ENCODE data around the gene RIPK1.
"Not testable (repeated sequence)": the region's sequence is repeated elsewhere in the genome, so short reads cannot be mapped to it uniquely, and the experiment has no call there.

The RIPK1 gene

GRCh38 chr6:3078952-3079351, 10.7 kb downstream of the RIPK1 start:
- FAIRE-seq: not testable (repeated sequence)

GRCh38 chr6:3079682-3080081, 11.4 kb downstream of the RIPK1 start:
- DNase-seq (ENCODE audit: insufficient read length, low spot score): no peak
- no peak for FAIRE-seq

More at GRCh38 chr6:3078952-3079351, 10.7 kb downstream of the RIPK1 start:
- DNase-seq (ENCODE audit: insufficient read length, low spot score): not testable (repeated sequence)

- DNase-seq (ENCODE audit: insufficient read length, low spot score): no peak
- no peak for FAIRE-seq
Observed at GRCh38 chr6:3081960-3082359, 13.7 kb downstream of the RIPK1 start.

GRCh38 chr6:3085074-3085473, 16.8 kb downstream of the RIPK1 start:
- no peak for DNase-seq (ENCODE audit: insufficient read length, low spot score)
- no peak for FAIRE-seq

- no peak for DNase-seq (ENCODE audit: insufficient read length, low spot score)
- no peak for FAIRE-seq
Observed at GRCh38 chr6:3086282-3086946, 18.1 kb downstream of the RIPK1 start.

GRCh38 chr6:3088446-3088845, 20.2 kb downstream of the RIPK1 start:
- DNase-seq (ENCODE audit: insufficient read length, low spot score) (no peak), FAIRE-seq (no peak)

GRCh38 chr6:3088968-3089367, 20.7 kb downstream of the RIPK1 start:
- FAIRE-seq: no peak
- no peak for DNase-seq (ENCODE audit: insufficient read length, low spot score)

- FAIRE-seq (no peak), DNase-seq (ENCODE audit: insufficient read length, low spot score) (no peak)
Observed at GRCh38 chr6:3090013-3090412, 21.7 kb downstream of the RIPK1 start.

- FAIRE-seq: no peak
- DNase-seq (ENCODE audit: insufficient read length, low spot score): no peak
Observed at GRCh38 chr6:3094815-3095214, 26.5 kb downstream of the RIPK1 start.

- no peak for FAIRE-seq
- DNase-seq (ENCODE audit: insufficient read length, low spot score): no peak
Observed at GRCh38 chr6:3102875-3103274, 34.6 kb downstream of the RIPK1 start.

- no peak for DNase-seq (ENCODE audit: insufficient read length, low spot score)
- FAIRE-seq: no peak
Observed at GRCh38 chr6:3108746-3109414, 40.6 kb downstream of the RIPK1 start.

- DNase-seq (ENCODE audit: insufficient read length, low spot score) (no peak), FAIRE-seq (no peak)
Observed at GRCh38 chr6:3109761-3110160, 41.5 kb downstream of the RIPK1 start.

GRCh38 chr6:3114377-3114776, 46.1 kb downstream of the RIPK1 start:
- no peak for DNase-seq (ENCODE audit: insufficient read length, low spot score)
- FAIRE-seq: no peak

GRCh38 chr6:3117912-3118352, 49.6 kb downstream of the RIPK1 start:
- no peak for DNase-seq (ENCODE audit: insufficient read length, low spot score)
- FAIRE-seq: no peak

GRCh38 chr6:3118353-3119039, 50.2 kb downstream of the RIPK1 start, which contains the start of gene BPHL:
Gene BPHL, plus strand, starts transcription at chr6:3118711. Its CDS starts 30 bp downstream, at chr6:3118741.
- FAIRE-seq (peak; percentile 96), DNase-seq (ENCODE audit: insufficient read length, low spot score) (peak; percentile 99)

- no peak for FAIRE-seq
- peak; percentile 57 for DNase-seq (ENCODE audit: insufficient read length, low spot score)
Observed at GRCh38 chr6:3119040-3119723, 50.9 kb downstream of the RIPK1 start.

- FAIRE-seq (no peak), DNase-seq (ENCODE audit: insufficient read length, low spot score) (no peak)
Observed at GRCh38 chr6:3120765-3121089, 52.4 kb downstream of the RIPK1 start.

- FAIRE-seq (no peak), DNase-seq (ENCODE audit: insufficient read length, low spot score) (no peak)
Observed at GRCh38 chr6:3122823-3123182, 54.5 kb downstream of the RIPK1 start.

GRCh38 chr6:3124667-3125066, 56.4 kb downstream of the RIPK1 start:
- no peak for DNase-seq (ENCODE audit: insufficient read length, low spot score)
- no peak for FAIRE-seq

GRCh38 chr6:3125815-3126214, 57.5 kb downstream of the RIPK1 start:
- FAIRE-seq: no peak
- no peak for DNase-seq (ENCODE audit: insufficient read length, low spot score)

- DNase-seq (ENCODE audit: insufficient read length, low spot score) (no peak), FAIRE-seq (no peak)
Observed at GRCh38 chr6:3128356-3129108, 60.2 kb downstream of the RIPK1 start.

All from HTR-8/SVneo (cell line).